GDM1 (cell line): ENCODE data around the gene TRIM10.
"Not testable (repeated sequence)": the region's sequence is repeated elsewhere in the genome, so short reads cannot be mapped to it uniquely, and the experiment has no call there.

ENCODE experiments used
- DNase-seq: peaks from one replicate; lab custom pipeline; 2025; lab: John Stamatoyannopoulos, UW

The TRIM10 gene

GRCh38 chr6:30152910-30153610, 8.0 kb downstream of the TRIM10 start:
- DNase-seq: no peak

GRCh38 chr6:30152016-30152673, 8.9 kb downstream of the TRIM10 start:
- no peak for DNase-seq

- peak; percentile 71 for DNase-seq
These were observed 9.4 kb downstream of the TRIM10 start for GRCh38 chr6:30151580-30151979.

GRCh38 chr6:30150671-30151395, 10.2 kb downstream of the TRIM10 start:
- no peak for DNase-seq

- DNase-seq: no peak
These were observed 11.0 kb downstream of the TRIM10 start for GRCh38 chr6:30149858-30150550.

GRCh38 chr6:30149234-30149633, 11.8 kb downstream of the TRIM10 start:
- no peak for DNase-seq

- no peak for DNase-seq
These were observed 13.9 kb downstream of the TRIM10 start for GRCh38 chr6:30147096-30147495.

GRCh38 chr6:30145818-30146217, 15.2 kb downstream of the TRIM10 start:
- no peak for DNase-seq

GRCh38 chr6:30144811-30145210, 16.2 kb downstream of the TRIM10 start:
- no peak for DNase-seq

GRCh38 chr6:30143780-30144179, 17.2 kb downstream of the TRIM10 start:
- no peak for DNase-seq

GRCh38 chr6:30142665-30143064, 18.3 kb downstream of the TRIM10 start:
- DNase-seq: no peak

- not testable (repeated sequence) for DNase-seq
These were observed 20.8 kb downstream of the TRIM10 start for GRCh38 chr6:30140240-30140639.

- no peak for DNase-seq
These were observed 24.3 kb downstream of the TRIM10 start for GRCh38 chr6:30136570-30137286.

GRCh38 chr6:30135757-30136156, 25.3 kb downstream of the TRIM10 start, which contains the start of gene TRIM40:
TSS of gene TRIM40 (plus strand) at chr6:30136140. CDS start at chr6:30137037, 897 bp downstream.
- no peak for DNase-seq

GRCh38 chr6:30135147-30135546, 25.9 kb downstream of the TRIM10 start:
- DNase-seq: no peak

GRCh38 chr6:30131947-30132497, 29.0 kb downstream of the TRIM10 start:
- no peak for DNase-seq

- DNase-seq: peak; percentile 79
These were observed 29.8 kb downstream of the TRIM10 start for GRCh38 chr6:30130887-30131862.

- DNase-seq: no peak
These were observed 30.8 kb downstream of the TRIM10 start for GRCh38 chr6:30130179-30130679.

GRCh38 chr6:30129265-30130178, 31.5 kb downstream of the TRIM10 start:
- no peak for DNase-seq
